IMR-90 (cell line): ENCODE measurements around the gene INTU. TPM values are rescaled to one million over a fixed set of nuclear protein-coding genes. Genes with fewer than 3 reads are reported as not detected.

Experiments used
- ATAC-seq: fragments of 200-7000 bp; cut with Tn5 transposase; 2 replicates; pipeline ENCODE4 v1.9.1; 2020; ENCODE audit warnings: low read depth, mild to moderate bottlenecking, moderate library complexity
- BruUV-seq: library from RNA; stranded (reverse); fragments of 400-500 nt; replicated peaks from 2 replicates; lab custom pipeline; 2021; lab: Mats Ljungman, UMichigan
- CTCF ChIA-PET: fragments of 300-600 bp; formaldehyde crosslinking; extraction: SDS; loops from one replicate; lab custom pipeline; 2021; ENCODE audit warnings: antibody characterized with exemption; lab: Yijun Ruan, JAX
- POLR2A ChIA-PET: fragments of 300-600 bp; sonication (Branson Sonifier 250); formaldehyde crosslinking; loops from one replicate; lab custom pipeline; 2022; ENCODE audit warnings: antibody characterized with exemption; ENCODE audit not compliant: unreplicated experiment; lab: Charles Lee
- DNase-seq: peaks from one replicate; pipeline ENCODE4 v3.0.0; 2013
- H2AFZ ChIP-seq: replicated peaks from 2 replicates; pipeline ENCODE3; 2013; ENCODE audit warnings: low read length, mild to moderate bottlenecking; ENCODE audit not compliant: poor library complexity
- H2AK5ac ChIP-seq: 2 replicates; pipeline ENCODE4 v1.6.1; 2013; ENCODE audit warnings: low read depth, low read length, inconsistent platforms
- H2AK9ac ChIP-seq: replicated peaks from 2 replicates; pipeline ENCODE3; 2013; ENCODE audit warnings: mild to moderate bottlenecking, low read depth, low read length, moderate library complexity; ENCODE audit not compliant: poor library complexity
- H2BK120ac ChIP-seq: 2 replicates; pipeline ENCODE4 v1.6.1; 2013; ENCODE audit warnings: low read depth, low read length, inconsistent platforms
- H2BK15ac ChIP-seq: 3 replicates; pipeline ENCODE4 v1.6.1; 2013; ENCODE audit warnings: low read depth, low read length, inconsistent platforms
- H2BK20ac ChIP-seq: 2 replicates; pipeline ENCODE4 v1.6.1; 2013; ENCODE audit warnings: low read depth, mild to moderate bottlenecking, inconsistent platforms, low read length, moderate library complexity
- H2BK5ac ChIP-seq: 2 replicates; pipeline ENCODE4 v1.6.1; 2013; ENCODE audit warnings: mild to moderate bottlenecking, low read depth, low read length, inconsistent platforms; ENCODE audit not compliant: poor library complexity, severe bottlenecking
- H3K14ac ChIP-seq: replicated peaks from 2 replicates; pipeline ENCODE4 v1.6.1; 2013; ENCODE audit warnings: low read depth, low read length, inconsistent platforms
- H3K18ac ChIP-seq: 2 replicates; pipeline ENCODE4 v1.6.1; 2013; ENCODE audit warnings: low read depth, low read length, control low read depth
- H3K23ac ChIP-seq: 2 replicates; pipeline ENCODE4 v1.6.1; 2013; ENCODE audit warnings: low read depth, low read length, inconsistent platforms
- H3K27ac ChIP-seq: 2 replicates; pipeline ENCODE4 v1.5.1; 2013; ENCODE audit warnings: mild to moderate bottlenecking, control low read depth, low read length; ENCODE audit not compliant: insufficient read depth
- H3K27me3 ChIP-seq: 2 replicates; pipeline ENCODE4 v1.6.1; 2013; ENCODE audit warnings: low read length; ENCODE audit not compliant: control insufficient read depth, insufficient read depth
- H3K36me3 ChIP-seq: 2 replicates; pipeline ENCODE4 v1.6.1; 2013; ENCODE audit warnings: low read length, mixed read lengths; ENCODE audit not compliant: control insufficient read depth, insufficient read depth
- H3K4ac ChIP-seq: 2 replicates; pipeline ENCODE4 v1.6.1; 2013; ENCODE audit warnings: low read depth, low read length, inconsistent platforms
- H3K4me1 ChIP-seq: 2 replicates; pipeline ENCODE4 v1.6.1; 2013; ENCODE audit warnings: low read length, mixed read lengths; ENCODE audit not compliant: control insufficient read depth, insufficient read depth
- H3K4me2 ChIP-seq: 2 replicates; pipeline ENCODE4 v1.6.1; 2013; ENCODE audit warnings: low read depth, mild to moderate bottlenecking, control low read depth, low read length, moderate library complexity
- H3K4me3 ChIP-seq: 2 replicates; pipeline ENCODE4 v1.5.1; 2013; ENCODE audit warnings: low read depth, mild to moderate bottlenecking, control low read depth, low read length, moderate library complexity; ENCODE audit not compliant: insufficient read depth
- H3K56ac ChIP-seq: 2 replicates; pipeline ENCODE4 v1.6.1; 2013; ENCODE audit warnings: low read length, inconsistent platforms; ENCODE audit not compliant: insufficient read depth; ENCODE audit errors: extremely low read depth
- H3K79me1 ChIP-seq, 2 experiments: 2 replicates each; pipeline ENCODE4 v1.6.1; 2013; ENCODE audit warnings: low read length in 2 of 2, inconsistent platforms in 1 of 2, low read depth in 1 of 2
- H3K9ac ChIP-seq: 2 replicates; pipeline ENCODE4 v1.6.1; 2013; ENCODE audit warnings: low read depth, low read length, control low read depth
- H3K9me1 ChIP-seq: 2 replicates; pipeline ENCODE4 v1.6.1; 2013; ENCODE audit warnings: low read length, inconsistent platforms; ENCODE audit not compliant: insufficient read depth
- H3K9me3 ChIP-seq: 2 replicates; pipeline ENCODE4 v1.6.1; 2013; ENCODE audit warnings: low read length; ENCODE audit not compliant: control insufficient read depth, insufficient read depth
- H4K20me1 ChIP-seq: 2 replicates; pipeline ENCODE4 v1.6.1; 2013; ENCODE audit warnings: low read length, inconsistent platforms; ENCODE audit not compliant: insufficient read depth
- H4K5ac ChIP-seq: 2 replicates; pipeline ENCODE4 v1.6.1; 2013; ENCODE audit warnings: mild to moderate bottlenecking, low read depth, low read length, control low read depth
- H4K8ac ChIP-seq, 2 experiments: 2 replicates each; pipeline ENCODE4 v1.6.1; 2013; ENCODE audit warnings: low read depth in 2 of 2, low read length in 2 of 2, control low read depth in 1 of 2, inconsistent platforms in 1 of 2
- H4K91ac ChIP-seq: 2 replicates; pipeline ENCODE4 v1.6.1; 2013; ENCODE audit warnings: low read depth, low read length, inconsistent platforms; ENCODE audit not compliant: insufficient read depth
- BHLHE40 ChIP-seq: fragments of 150-350 bp; IDR thresholded peaks from 2 replicates; pipeline ENCODE4 v1.6.1; 2016; ENCODE audit warnings: mild to moderate bottlenecking, low read depth, low read length
- CEBPB ChIP-seq: IDR thresholded peaks from 2 replicates; pipeline ENCODE4 v1.6.1; 2012; ENCODE audit warnings: low read depth, low read length, improper control_type of control experiment
- CHD1 ChIP-seq: IDR thresholded peaks from 2 replicates; pipeline ENCODE4 v1.6.1; 2012; ENCODE audit warnings: low read depth, low read length, improper control_type of control experiment
- CTCF ChIP-seq: conservative IDR thresholded peaks from 2 replicates; pipeline ENCODE4 v1.5.1; 2012; ENCODE audit warnings: mild to moderate bottlenecking, low read depth, low read length, improper control_type of control experiment
- ELK1 ChIP-seq: fragments of 150-350 bp; IDR thresholded peaks from 2 replicates; pipeline ENCODE4 v1.6.1; 2016; ENCODE audit warnings: low read depth, mild to moderate bottlenecking, low read length, moderate library complexity, borderline replicate concordance
- FOS ChIP-seq: fragments of 150-350 bp; IDR thresholded peaks from 2 replicates; pipeline ENCODE4 v1.6.1; 2016; ENCODE audit warnings: low read depth, low read length
- MAFK ChIP-seq: IDR thresholded peaks from 2 replicates; pipeline ENCODE4 v1.6.1; 2012; ENCODE audit warnings: low read depth, low read length, improper control_type of control experiment
- MAZ ChIP-seq: IDR thresholded peaks from 2 replicates; pipeline ENCODE4 v1.6.1; 2012; ENCODE audit warnings: low read depth, mild to moderate bottlenecking, low read length, improper control_type of control experiment, moderate library complexity, borderline replicate concordance
- MXI1 ChIP-seq: IDR thresholded peaks from 2 replicates; pipeline ENCODE4 v1.6.1; 2012; ENCODE audit warnings: low read depth, mild to moderate bottlenecking, low read length, moderate library complexity, borderline replicate concordance
- POLR2A ChIP-seq: IDR thresholded peaks from 2 replicates; pipeline ENCODE4 v1.6.1; 2012; ENCODE audit warnings: mild to moderate bottlenecking, low read depth, low read length
- RAD21 ChIP-seq: IDR thresholded peaks from 2 replicates; pipeline ENCODE4 v1.6.1; 2012; ENCODE audit warnings: low read length, improper control_type of control experiment
- RCOR1 ChIP-seq: IDR thresholded peaks from 2 replicates; pipeline ENCODE4 v1.6.1; 2012; ENCODE audit warnings: mild to moderate bottlenecking, low read length, improper control_type of control experiment; ENCODE audit not compliant: insufficient replicate concordance
- RFX5 ChIP-seq: IDR thresholded peaks from 2 replicates; pipeline ENCODE4 v1.8.0; 2012; ENCODE audit warnings: low read depth, mild to moderate bottlenecking, low read length, moderate library complexity
- SMC3 ChIP-seq: fragments of 150-350 bp; IDR thresholded peaks from 2 replicates; pipeline ENCODE4 v1.6.1; 2016; ENCODE audit warnings: low read depth, mild to moderate bottlenecking, antibody characterized with exemption, low read length, moderate library complexity
- USF2 ChIP-seq: fragments of 150-350 bp; IDR thresholded peaks from 2 replicates; pipeline ENCODE4 v1.6.1; 2017; ENCODE audit warnings: mild to moderate bottlenecking, antibody characterized with exemption, low read length, low read depth
- WGBS, 2 experiments: methylation state at CpG; one replicate each; pipeline versions ENCODE4 v1.1.5 to v1.1.7; 2013; ENCODE audit warnings: missing lambda C conversion rate in 2 of 2; ENCODE audit not compliant: insufficient read length in 1 of 2; ENCODE audit errors: extremely low coverage in 2 of 2; 5-methylcytosine and 5-hydroxymethylcytosine counted together
- dilution Hi-C: fragments of 300-500 bp; cut with HindIII; formaldehyde crosslinking; loops from one replicate; pipeline ENCODE4 v1.14.3; 2018; ENCODE audit warnings: low sequenced_read_pairs; ENCODE audit not compliant: unreplicated experiment
- in situ Hi-C: fragments of 300-500 bp; cut with MboI; formaldehyde crosslinking; loops from 3 replicates; pipeline ENCODE4 v1.14.3; 2019; ENCODE audit warnings: low sequenced_read_pairs, inconsistent platforms, mixed read lengths
- intact Hi-C: fragments of 100-400 bp; cut with micrococcal nuclease; formaldehyde crosslinking; loops from 2 replicates; pipeline ENCODE4 v1.10.0; 2022
- polyA plus RNA-seq, 3 experiments: library from polyadenylated mRNA; depleted of rRNA; stranded (reverse); fragments of >200 nt; gene quantifications; 2 replicates each; pipeline ENCODE4 v1.2.3, GENCODE V29; 2012; ENCODE audit warnings: low replicate concordance in 1 of 3
- total RNA-seq: library from RNA; depleted of rRNA; stranded (reverse); fragments of >200 nt; gene quantifications from 2 replicates; pipeline ENCODE4 v1.2.3, GENCODE V29; 2012

Gene INTU
- total and polyA plus RNA-seq, 2 of the 4 experiments (the other 2 are of a cell fraction): 6.5 to 10.8 TPM

- no peak within 1 kb of the TSS for H2BK120ac ChIP-seq
- H2BK20ac ChIP-seq: no peak within 1 kb of the TSS
- H3K56ac ChIP-seq: no peak within 1 kb of the TSS
- H4K5ac ChIP-seq: no peak within 1 kb of the TSS
- intact Hi-C loops (no loop called here), in situ Hi-C loops (loop anchor here (5.0 kb wide), 1 partner anchor 128 kb away; no protein-coding TSS in a partner anchor), dilution Hi-C loops (no loop called here)
- no peak within 1 kb of the TSS for H2AFZ ChIP-seq
- H3K27me3 ChIP-seq: no peaks in the 10 kb centered on the region
- H2BK5ac ChIP-seq: no peak within 1 kb of the TSS
- no peak within 1 kb of the TSS for H3K4ac ChIP-seq
- H4K20me1 ChIP-seq: no peaks in the 10 kb centered on the region
- H3K9me3 ChIP-seq: no peaks in the 10 kb centered on the region
- CTCF ChIA-PET: no interaction called here
- H3K4me2 ChIP-seq: no peak within 1 kb of the TSS
- ATAC-seq (no peak), DNase-seq (no peak)
- no peaks in the 10 kb centered on the region for H3K9me1 ChIP-seq
- H3K27ac ChIP-seq: no peak within 1 kb of the TSS
- H2BK15ac ChIP-seq: no peak within 1 kb of the TSS
- POLR2A ChIA-PET: no interaction called here
- H3K23ac ChIP-seq: no peak within 1 kb of the TSS
- H2AK5ac ChIP-seq: no peak within 1 kb of the TSS
- no peaks in the 10 kb centered on the region for H3K36me3 ChIP-seq
- H4K91ac ChIP-seq: no peak within 1 kb of the TSS
- H3K4me1 ChIP-seq: no peaks in the 10 kb centered on the region; the same call in 1 of the 2 replicates
- no peak within 1 kb of the TSS for H4K8ac ChIP-seq
- no peak within 1 kb of the TSS for H3K18ac ChIP-seq
- H3K9ac ChIP-seq: no peak within 1 kb of the TSS
- BruUV-seq: no TSS peak
- WGBS, 2 experiments: 90% methylated on average over 36 of the region's 64 CpGs; no CpG with 5 or more reads in 1 of the 2 experiments
- H3K14ac ChIP-seq: no peak within 1 kb of the TSS
- H2AK9ac ChIP-seq: no peak within 1 kb of the TSS
- no peak within 1 kb of the TSS for H3K4me3 ChIP-seq
- H3K79me1 ChIP-seq: no peaks in the 10 kb centered on the region
- TF ChIP-seq USF2 (no peak), CEBPB (no peak), RAD21 (no peak), BHLHE40 (no peak), MAZ (no peak), POLR2A (no peak), CTCF (no peak), ELK1 (no peak), MXI1 (no peak), SMC3 (no peak), FOS (no peak), CHD1 (no peak), RCOR1 (no peak), RFX5 (no peak), MAFK (no peak)
Observed at GRCh38 chr4:127730142-127730913, 97.6 kb downstream of the INTU start, which contains the start of gene SLC25A31. Gene SLC25A31 (plus strand): TSS chr4:127730400. CDS start chr4:127730546, 146 bp downstream.
